NB4 (cell line): Measurements from ENCODE around the gene REXO1.

Experiments used
- CTCF ChIP-seq: IDR thresholded peaks from one replicate; pipeline ENCODE4 v1.5.1; 2012; ENCODE audit warnings: low read depth, low read length
- MAX ChIP-seq: IDR thresholded peaks from 2 replicates; pipeline ENCODE4 v1.6.1; 2011; ENCODE audit warnings: low read depth, low read length

- no peak for TF ChIP-seq MAX
- no peak for TF ChIP-seq CTCF
Observed at GRCh38 chr19:1833540-1833939, 14.7 kb downstream of the REXO1 start.
